Lung (tissue), 12 donors: ENCODE measurements around the gene CTSZ. TPM values are rescaled to one million over a fixed set of nuclear protein-coding genes. Genes with fewer than 3 reads are reported as not detected.

Experiments
- ATAC-seq: fragments of 200-7000 bp; cut with Tn5 transposase; one replicate; pipeline ENCODE4 v1.9.1; 2020; ENCODE audit warnings: moderate number of reproducible peaks; ENCODE audit not compliant: insufficient read depth, low FRiP score
- DNase-seq, 3 donors: peaks; one replicate each; pipeline ENCODE4 v3.0.0-alpha.2; 2013 to 2017
- H3K27ac ChIP-seq, 2 donors: one replicate each; pipeline ENCODE4 v1.5.1; 2013; ENCODE audit warnings: mild to moderate bottlenecking in 2 of 2, moderate library complexity in 2 of 2, control low read depth in 1 of 2, inconsistent platforms in 1 of 2, low read depth in 1 of 2, low read length in 1 of 2
- H3K27me3 ChIP-seq, 3 donors: one replicate each; pipeline ENCODE4 v1.5.1; 2013; ENCODE audit warnings: low read length in 2 of 3; ENCODE audit not compliant: control insufficient read depth in 3 of 3, insufficient read depth in 3 of 3
- H3K36me3 ChIP-seq, 4 donors: one replicate each; pipeline ENCODE4 v1.5.1; 2013; ENCODE audit warnings: low read length in 4 of 4, mild to moderate bottlenecking in 1 of 4, moderate library complexity in 1 of 4; ENCODE audit not compliant: control insufficient read depth in 4 of 4, insufficient read depth in 4 of 4
- H3K4me1 ChIP-seq, 5 donors: one replicate each; pipeline ENCODE4 v1.5.1; 2013; ENCODE audit warnings: low read length in 5 of 5, mild to moderate bottlenecking in 2 of 5, moderate library complexity in 1 of 5; ENCODE audit not compliant: control insufficient read depth in 5 of 5, insufficient read depth in 5 of 5
- H3K4me3 ChIP-seq: one replicate; pipeline ENCODE4 v1.5.1; 2013; ENCODE audit warnings: mild to moderate bottlenecking, control low read depth, moderate library complexity
- H3K9ac ChIP-seq, 2 donors: one replicate each; pipeline ENCODE4 v1.5.1; 2013; ENCODE audit warnings: low read length in 2 of 2, control low read depth in 1 of 2; ENCODE audit not compliant: insufficient read depth in 1 of 2
- H3K9me3 ChIP-seq, 4 donors: one replicate each; pipeline ENCODE4 v1.5.1; 2013; ENCODE audit warnings: low read length in 3 of 4, mild to moderate bottlenecking in 1 of 4, moderate library complexity in 1 of 4; ENCODE audit not compliant: control insufficient read depth in 4 of 4, insufficient read depth in 3 of 4
- WGBS, 2 donors: extraction: QIAGEN DNeasy Blood & Tissue Kit; methylation state at CpG; one replicate each; pipeline ENCODE4 v1.1.7; 2013; 5-methylcytosine and 5-hydroxymethylcytosine counted together
- polyA plus RNA-seq, 2 donors: library from polyadenylated mRNA; stranded (reverse); fragments of 200-250 nt; gene quantifications; one replicate each; pipeline ENCODE4 v1.2.1, GENCODE V29; 2013
- total RNA-seq, 2 donors: library from RNA; depleted of rRNA in 1 of 2; stranded (reverse); fragments of >200 nt in 1 of 2; gene quantifications; one replicate each; pipeline ENCODE4 v1.2.1, GENCODE V29; 2014 to 2021
- TF ChIP-seq, protein P1 (sequence below): IDR thresholded peaks from 2 replicates; pipeline ENCODE4 v1.5.1; 2012; ENCODE audit warnings: mild to moderate bottlenecking; ENCODE audit errors: control extremely low read depth, extremely low read depth
- donor health status: control.
- donor health status: control.
- donor health status: Bipolar disorder and iron deficiency.
- donor health status: healthy.
- donor health status: DM: yes; HTN: yes; CAD: no.

CTSZ gene
- total and polyA plus RNA-seq, 4 donors = 105 to 558 (median 291) TPM

DNA sequence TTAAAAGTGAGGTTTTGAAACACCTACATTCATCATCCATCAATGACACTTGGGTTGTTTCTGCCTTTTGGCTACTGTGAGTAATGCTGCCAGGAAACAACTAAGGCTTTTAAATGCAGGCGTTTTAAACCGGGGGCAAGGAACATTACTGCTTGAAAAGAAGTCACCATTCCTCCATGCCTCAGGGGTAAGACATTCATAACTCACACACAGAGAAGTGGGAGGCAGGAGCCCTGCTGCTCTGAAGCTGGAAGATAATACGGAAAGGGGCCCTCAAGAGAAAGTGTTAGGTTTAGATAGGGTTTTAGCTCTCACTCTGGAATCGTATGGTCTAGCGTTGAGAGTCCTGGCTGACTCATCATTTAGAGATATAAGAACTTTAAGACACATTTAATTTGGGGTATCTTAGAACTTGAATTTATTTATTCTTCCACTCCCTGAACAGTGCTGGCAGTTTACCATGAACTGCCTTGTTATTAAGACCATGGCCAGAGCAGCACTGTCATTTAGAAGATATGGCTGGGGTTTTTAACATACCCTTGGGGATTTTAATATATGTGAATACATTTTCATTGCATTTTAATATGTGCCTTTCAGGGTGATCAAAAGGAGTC is 14.0 kb upstream of the CTSZ start:
- H3K4me1 ChIP-seq = peaks cover 0 to 6% (median 0%) of the 10 kb centered on the region in 5 donors
- H3K9ac ChIP-seq = no peak overlapping the region
- H3K9me3 ChIP-seq = no peaks in the 10 kb centered on the region
- TF ChIP-seq, protein P1, sequence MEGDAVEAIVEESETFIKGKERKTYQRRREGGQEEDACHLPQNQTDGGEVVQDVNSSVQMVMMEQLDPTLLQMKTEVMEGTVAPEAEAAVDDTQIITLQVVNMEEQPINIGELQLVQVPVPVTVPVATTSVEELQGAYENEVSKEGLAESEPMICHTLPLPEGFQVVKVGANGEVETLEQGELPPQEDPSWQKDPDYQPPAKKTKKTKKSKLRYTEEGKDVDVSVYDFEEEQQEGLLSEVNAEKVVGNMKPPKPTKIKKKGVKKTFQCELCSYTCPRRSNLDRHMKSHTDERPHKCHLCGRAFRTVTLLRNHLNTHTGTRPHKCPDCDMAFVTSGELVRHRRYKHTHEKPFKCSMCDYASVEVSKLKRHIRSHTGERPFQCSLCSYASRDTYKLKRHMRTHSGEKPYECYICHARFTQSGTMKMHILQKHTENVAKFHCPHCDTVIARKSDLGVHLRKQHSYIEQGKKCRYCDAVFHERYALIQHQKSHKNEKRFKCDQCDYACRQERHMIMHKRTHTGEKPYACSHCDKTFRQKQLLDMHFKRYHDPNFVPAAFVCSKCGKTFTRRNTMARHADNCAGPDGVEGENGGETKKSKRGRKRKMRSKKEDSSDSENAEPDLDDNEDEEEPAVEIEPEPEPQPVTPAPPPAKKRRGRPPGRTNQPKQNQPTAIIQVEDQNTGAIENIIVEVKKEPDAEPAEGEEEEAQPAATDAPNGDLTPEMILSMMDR = no peak
- WGBS, 2 donors = 73 to 79% methylated on average over 5 of the region's 5 CpGs
- H3K36me3 ChIP-seq = peaks cover 8 to 26% (median 12%) of the 10 kb centered on the region in 4 donors
- no peak overlapping the region for H3K4me3 ChIP-seq
- H3K27me3 ChIP-seq = no peaks in the 10 kb centered on the region
- ATAC-seq = no peak
- no peak for DNase-seq
- H3K27ac ChIP-seq = no peak overlapping the region

DNA sequence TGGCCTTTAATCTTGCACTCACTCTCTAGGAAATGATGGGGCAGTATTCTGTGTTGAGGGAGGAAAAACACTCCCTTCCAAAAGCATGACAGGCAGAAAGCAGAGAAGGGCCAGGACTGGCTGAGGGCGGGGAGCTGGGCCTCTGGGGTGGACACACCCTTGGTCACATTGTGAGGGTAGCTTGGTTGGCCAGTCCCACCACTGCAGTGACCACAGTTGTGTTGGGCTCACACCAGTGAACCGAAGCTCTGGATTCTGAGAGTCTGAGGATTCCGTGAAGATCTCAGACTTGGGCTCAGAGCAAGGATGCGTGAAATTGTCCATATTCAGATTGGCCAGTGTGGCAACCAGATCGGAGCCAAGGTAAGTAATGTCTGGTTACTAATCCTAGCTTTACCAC is 12.2 kb upstream of the CTSZ start, which contains the start of gene TUBB1:
Gene TUBB1 (plus strand): TSS at position 213 of the 400 bp plus-strand sequence. CDS start 94 bp downstream, at position 307.
- Histone ChIP-seq H3K4me1 (peaks cover 0 to 21% (median 0%) of the 10 kb centered on the region in 5 donors), H3K4me3 (no peak within 1 kb of the TSS), H3K27ac (no peak within 1 kb of the TSS), H3K27me3 (no peaks in the 10 kb centered on the region), H3K9me3 (no peaks in the 10 kb centered on the region), H3K36me3 (peaks cover 0 to 15% (median 6%) of the 10 kb centered on the region in 4 donors), H3K9ac (no peak within 1 kb of the TSS)
- DNase-seq = no peak
- ATAC-seq = no peak
- TF ChIP-seq, protein P1 = no peak
- 95% methylated on average over 5 of the region's 5 CpGs for WGBS, 2 donors

DNA sequence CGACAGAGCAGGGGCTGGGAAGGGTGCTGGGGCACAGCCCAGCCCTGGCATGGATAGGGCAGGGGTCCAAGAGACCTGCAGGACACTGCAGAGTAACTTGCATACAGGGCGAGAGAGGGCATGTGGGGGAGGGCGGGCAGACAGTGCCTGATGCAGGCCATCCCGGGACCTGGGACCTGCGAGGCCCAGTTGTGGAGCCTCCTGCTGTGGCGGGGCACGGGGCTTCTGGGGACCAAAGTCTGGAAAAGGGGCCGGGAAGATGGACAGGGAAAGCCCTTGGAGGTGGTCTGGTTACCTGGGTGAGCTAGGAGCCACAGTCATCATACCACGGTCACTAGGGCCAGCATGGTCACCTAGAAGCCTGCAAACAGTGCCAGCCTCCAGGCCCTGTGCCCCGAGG is 11.8 kb upstream of the CTSZ start:
- no peaks in the 10 kb centered on the region for H3K9me3 ChIP-seq
- no peak overlapping the region for H3K4me3 ChIP-seq
- no peaks in the 10 kb centered on the region for H3K27me3 ChIP-seq
- peaks cover 0 to 11% (median 6%) of the 10 kb centered on the region in 4 donors for H3K36me3 ChIP-seq
- 87 to 93% methylated on average over 10 of the region's 10 CpGs for WGBS, 2 donors
- TF ChIP-seq, protein P1 = no peak
- ATAC-seq (no peak), DNase-seq (no peak)
- H3K4me1 ChIP-seq = peaks cover 0 to 25% (median 0%) of the 10 kb centered on the region in 5 donors
- H3K9ac ChIP-seq = no peak overlapping the region
- no peak overlapping the region for H3K27ac ChIP-seq
